ENCODE data around the gene HENMT1. TPM values are rescaled to one million over a fixed set of nuclear protein-coding genes. Genes with fewer than 3 reads are reported as not detected.

Gene HENMT1
- total RNA-seq (2022; extraction: Qiagen RNA extraction) = 3.6 to 5.8 TPM (median 4.3 TPM) in 5 replicates

DNA sequence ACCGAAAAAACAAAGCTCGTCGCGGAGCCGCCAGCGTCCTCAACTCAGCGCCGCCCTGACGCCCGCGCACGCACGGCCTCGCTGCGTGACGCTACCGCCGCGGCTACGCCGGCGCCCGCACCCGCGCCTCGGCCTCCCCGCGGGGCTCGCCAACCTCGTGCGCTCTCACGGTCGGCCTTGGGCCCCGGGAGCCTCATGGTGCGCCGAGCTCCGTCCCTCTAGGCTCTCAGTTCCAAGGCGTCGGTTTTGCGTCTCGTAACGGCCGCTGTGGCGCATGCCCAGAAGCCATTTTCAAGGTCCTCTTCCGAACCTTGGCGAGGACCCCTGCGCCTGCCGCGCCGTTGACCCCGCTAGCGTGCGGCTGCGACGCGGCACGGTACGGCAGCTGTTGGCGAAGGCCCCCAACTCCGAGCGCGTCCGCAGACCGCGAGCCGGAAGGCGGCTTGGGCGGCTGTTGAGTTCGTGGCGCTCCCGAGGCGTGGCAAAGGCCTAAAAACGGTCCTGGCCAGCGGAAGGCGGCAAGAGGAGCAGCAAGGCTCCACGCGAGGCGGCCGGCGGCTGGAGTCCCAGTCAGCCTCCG lies at the start of gene HENMT1:
Gene HENMT1 (minus strand): TSS at position 64 of the 580 bp plus-strand sequence. CDS start 1,209 bp downstream, outside the sequence.

DNA sequence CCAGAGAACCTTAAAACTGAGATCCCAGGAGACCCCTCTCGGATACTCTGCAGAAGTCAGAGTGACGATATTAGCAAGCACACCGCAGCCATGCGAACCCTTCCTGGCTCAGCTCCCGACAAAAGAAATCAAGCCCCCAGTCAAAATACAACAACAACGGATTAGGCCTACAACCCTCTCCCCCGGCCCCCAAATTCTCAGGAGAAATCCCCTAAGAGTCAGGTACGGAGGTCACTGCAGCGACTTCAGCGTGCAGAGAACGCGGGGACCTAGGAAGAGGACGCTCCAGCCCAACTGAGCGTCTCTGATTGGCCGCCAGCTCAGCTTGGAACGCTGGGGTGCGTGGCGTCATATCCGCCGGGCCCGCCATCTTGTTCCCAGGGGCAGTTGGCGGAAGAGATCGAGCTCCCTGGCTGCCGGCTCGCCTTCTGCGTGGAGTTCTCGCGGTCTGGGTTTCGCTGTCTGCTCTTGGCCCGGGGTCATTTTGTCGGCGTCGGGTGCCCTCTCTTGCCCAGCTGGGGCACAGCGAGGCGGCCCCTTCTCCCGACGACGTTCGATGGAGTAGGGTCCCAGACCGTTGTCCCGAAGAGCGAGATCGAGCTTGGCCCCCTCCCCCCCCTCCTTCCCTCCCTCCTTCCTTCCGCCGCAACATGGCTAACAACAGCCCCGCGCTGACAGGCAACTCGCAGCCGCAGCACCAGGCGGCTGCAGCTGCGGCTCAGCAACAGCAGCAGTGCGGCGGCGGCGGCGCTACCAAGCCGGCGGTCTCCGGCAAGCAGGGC lies 31.2 kb upstream of the HENMT1 start, which contains the start of gene PRPF38B:
Gene PRPF38B (plus strand): TSS at position 369 of the 782 bp plus-strand sequence. CDS start 282 bp downstream, at position 651.

Other genes starting within 250 kb of the HENMT1 start
- not detected in 5 replicates for gene NBPF6, start 210.8 kb downstream of the HENMT1 start, total RNA-seq (2022; extraction: Qiagen RNA extraction)
- 4.2 to 6.7 TPM (median 5.9 TPM) in 5 replicates for gene EEIG2, start 101.0 kb downstream of the HENMT1 start, total RNA-seq (2022; extraction: Qiagen RNA extraction)
- gene PRPF38B, start 31.2 kb upstream of the HENMT1 start, total RNA-seq (2022; extraction: Qiagen RNA extraction) = 19.5 to 23.3 TPM (median 20.8 TPM) in 5 replicates
- gene FNDC7, start 51.8 kb upstream of the HENMT1 start, total RNA-seq (2022; extraction: Qiagen RNA extraction) = 0.02 to 0.07 TPM (median 0.03 TPM) in 4 of 5 replicates, not detected in the other
- 16.9 to 24.2 TPM (median 19.6 TPM) in 5 replicates for gene STXBP3, start 85.6 kb upstream of the HENMT1 start, total RNA-seq (2022; extraction: Qiagen RNA extraction)
- 1.3 to 1.8 TPM (median 1.7 TPM) in 5 replicates for gene AKNAD1, start 196.0 kb upstream of the HENMT1 start, total RNA-seq (2022; extraction: Qiagen RNA extraction)
- gene GPSM2, start 215.9 kb upstream of the HENMT1 start, total RNA-seq (2022; extraction: Qiagen RNA extraction) = 22.3 to 26.5 TPM (median 25.3 TPM) in 5 replicates